Right atrium auricular region (tissue), 2 donors: Measurements from ENCODE around the gene OTP. TPM values are rescaled to one million over a fixed set of nuclear protein-coding genes. Genes with fewer than 3 reads are reported as not detected.

Source experiments
- DNase-seq: peaks from one replicate; pipeline ENCODE4 v3.0.0-alpha.2; 2019; ENCODE audit warnings: low spot score
- H3K27ac ChIP-seq, 2 donors: fragments of 200-600 bp; sonication (generic); 1 replicate in 1 of 2; 2 replicates in 1 of 2; pipeline ENCODE4 v1.5.1; 2016 to 2019
- H3K27me3 ChIP-seq, 2 donors: fragments of 200-600 bp; sonication (generic); one replicate each; pipeline versions ENCODE4 v1.5.1 to v1.6.0; 2017 to 2019
- H3K36me3 ChIP-seq: fragments of 200-600 bp; sonication (generic); one replicate; pipeline ENCODE4 v1.5.1; 2016
- H3K4me1 ChIP-seq, 2 donors: fragments of 200-600 bp; sonication (generic); one replicate each; pipeline versions ENCODE4 v1.5.1 to v1.6.0; 2017 to 2019
- H3K4me3 ChIP-seq, 2 donors: fragments of 200-600 bp; sonication (generic); 1 replicate in 1 of 2; 2 replicates in 1 of 2; pipeline ENCODE4 v1.5.1; 2017 to 2019; ENCODE audit warnings: mild to moderate bottlenecking in 1 of 2, moderate library complexity in 1 of 2
- H3K9me3 ChIP-seq, 2 donors: fragments of 200-600 bp; sonication (generic); one replicate each; pipeline ENCODE4 v1.5.1; 2019
- total RNA-seq, 2 donors: library from RNA; depleted of rRNA; stranded (reverse); fragments of >200 nt; gene quantifications; one replicate each; pipeline ENCODE4 v1.1.0, GENCODE V29; 2016
- TF ChIP-seq, protein P1 (sequence below), 2 donors: fragments of 200-600 bp; sonication (generic); IDR thresholded peaks; one replicate each; pipeline ENCODE4 v1.5.1; 2019; ENCODE audit warnings: antibody characterized with exemption in 2 of 2

The OTP gene
- not detected for total RNA-seq

GRCh38 chr5:77637998-77638762 lies at the start of gene OTP:
Gene OTP, minus strand, starts transcription at chr5:77638713. Its CDS starts 164 bp downstream, at chr5:77638549.
- no peak within 1 kb of the TSS for H3K27ac ChIP-seq

GRCh38 chr5:77683171-77683732 lies 44.7 kb upstream of the OTP start:
- Histone ChIP-seq H3K9me3 (no peaks in the 10 kb centered on the region), H3K36me3 (peaks cover 5% of the 10 kb centered on the region), H3K27me3 (no peaks in the 10 kb centered on the region), H3K4me3 (no peak overlapping the region), H3K4me1 (no peaks in the 10 kb centered on the region), H3K27ac (no peak overlapping the region)
- TF ChIP-seq, protein P1, sequence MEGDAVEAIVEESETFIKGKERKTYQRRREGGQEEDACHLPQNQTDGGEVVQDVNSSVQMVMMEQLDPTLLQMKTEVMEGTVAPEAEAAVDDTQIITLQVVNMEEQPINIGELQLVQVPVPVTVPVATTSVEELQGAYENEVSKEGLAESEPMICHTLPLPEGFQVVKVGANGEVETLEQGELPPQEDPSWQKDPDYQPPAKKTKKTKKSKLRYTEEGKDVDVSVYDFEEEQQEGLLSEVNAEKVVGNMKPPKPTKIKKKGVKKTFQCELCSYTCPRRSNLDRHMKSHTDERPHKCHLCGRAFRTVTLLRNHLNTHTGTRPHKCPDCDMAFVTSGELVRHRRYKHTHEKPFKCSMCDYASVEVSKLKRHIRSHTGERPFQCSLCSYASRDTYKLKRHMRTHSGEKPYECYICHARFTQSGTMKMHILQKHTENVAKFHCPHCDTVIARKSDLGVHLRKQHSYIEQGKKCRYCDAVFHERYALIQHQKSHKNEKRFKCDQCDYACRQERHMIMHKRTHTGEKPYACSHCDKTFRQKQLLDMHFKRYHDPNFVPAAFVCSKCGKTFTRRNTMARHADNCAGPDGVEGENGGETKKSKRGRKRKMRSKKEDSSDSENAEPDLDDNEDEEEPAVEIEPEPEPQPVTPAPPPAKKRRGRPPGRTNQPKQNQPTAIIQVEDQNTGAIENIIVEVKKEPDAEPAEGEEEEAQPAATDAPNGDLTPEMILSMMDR (IDR thresholded peaks at IDR 0.05) = no peak
- no peak for DNase-seq

More at GRCh38 chr5:77637998-77638762, at the start of gene OTP:
- peaks cover 0 to 9% of the 10 kb centered on the region in 2 donors for H3K9me3 ChIP-seq
- TF ChIP-seq, protein P1 (IDR thresholded peaks at IDR 0.05) = no peak
- H3K27me3 ChIP-seq = peaks cover 81 to 90% of the 10 kb centered on the region in 2 donors
- H3K4me3 ChIP-seq = no peak within 1 kb of the TSS
- H3K4me1 ChIP-seq = peaks cover 0 to 38% of the 10 kb centered on the region in 2 donors
- no peak for DNase-seq
- no peaks in the 10 kb centered on the region for H3K36me3 ChIP-seq

DNA sequence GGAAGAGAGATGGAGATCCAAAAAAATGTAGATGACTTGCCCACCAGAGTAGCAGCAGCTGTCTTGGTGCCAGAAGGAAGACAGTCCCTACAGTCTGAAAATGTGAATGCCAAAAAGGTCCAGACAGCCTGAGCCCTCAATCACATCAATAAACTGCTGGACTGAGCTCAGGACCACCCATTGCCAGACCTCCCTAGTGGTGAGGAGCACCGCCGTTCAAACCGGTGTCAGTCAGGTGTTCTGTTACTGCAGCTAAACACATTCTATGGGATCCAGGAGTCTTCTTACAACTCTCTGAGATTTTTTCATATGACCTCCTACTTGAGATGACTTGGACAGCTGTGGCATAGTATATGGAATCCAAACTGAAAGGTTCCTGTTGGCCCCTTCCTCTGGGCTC lies 32.0 kb upstream of the OTP start:
- no peak overlapping the region for H3K4me3 ChIP-seq
- no peaks in the 10 kb centered on the region for H3K36me3 ChIP-seq
- H3K27me3 ChIP-seq = no peaks in the 10 kb centered on the region
- no peak overlapping the region for H3K27ac ChIP-seq
- H3K9me3 ChIP-seq = peaks cover 0 to 3% of the 10 kb centered on the region in 2 donors
- DNase-seq = no peak
- TF ChIP-seq, protein P1 (IDR thresholded peaks at IDR 0.05) = no peak
- H3K4me1 ChIP-seq = no peaks in the 10 kb centered on the region

GRCh38 chr5:77669677-77670076 lies 31.2 kb upstream of the OTP start:
- TF ChIP-seq, protein P1 (IDR thresholded peaks at IDR 0.05) = no peak

GRCh38 chr5:77663090-77663863 lies 24.8 kb upstream of the OTP start:
- no peak overlapping the region for H3K4me3 ChIP-seq
- peaks cover 0 to 3% of the 10 kb centered on the region in 2 donors for H3K4me1 ChIP-seq
- no peak overlapping the region for H3K27ac ChIP-seq
- H3K36me3 ChIP-seq = no peaks in the 10 kb centered on the region
- no peaks in the 10 kb centered on the region for H3K9me3 ChIP-seq
- TF ChIP-seq, protein P1 (IDR thresholded peaks at IDR 0.05) = no peak
- no peaks in the 10 kb centered on the region for H3K27me3 ChIP-seq
- DNase-seq = no peak

More at GRCh38 chr5:77669677-77670076, 31.2 kb upstream of the OTP start:
- no peak for DNase-seq
- Histone ChIP-seq H3K27ac (no peak overlapping the region), H3K4me3 (no peak overlapping the region), H3K36me3 (no peaks in the 10 kb centered on the region), H3K9me3 (no peaks in the 10 kb centered on the region), H3K4me1 (no peaks in the 10 kb centered on the region), H3K27me3 (no peaks in the 10 kb centered on the region)
